ENCODE results near the gene STX1A.
A peak's percentile ranks its signal among the peaks of the same experiment; 100 is the strongest.
"Not testable (repeated sequence)": the region's sequence is repeated elsewhere in the genome, so short reads cannot be mapped to it uniquely, and the experiment has no call there.

STX1A gene

DNA sequence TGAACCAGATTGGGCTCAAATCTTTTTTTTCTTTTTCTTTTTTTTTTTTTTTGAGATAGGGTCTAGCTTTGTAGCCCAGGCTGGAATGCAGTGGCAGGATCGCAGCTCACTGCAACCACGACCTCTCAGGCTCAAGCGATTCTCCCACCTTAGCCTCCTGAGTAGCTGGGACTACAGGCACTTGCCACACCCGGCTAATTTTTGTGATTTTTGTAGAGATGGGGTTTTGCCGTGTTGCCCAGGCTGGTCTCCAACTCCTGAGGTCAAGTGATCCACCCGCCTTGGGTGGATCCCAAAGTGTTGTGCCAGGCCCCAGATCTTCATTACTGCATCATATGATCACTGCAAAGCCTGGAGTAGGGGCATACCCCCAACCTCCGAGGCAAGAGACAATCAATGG is 39.0 kb downstream of the STX1A start:
- no peak for DNase-seq

DNA sequence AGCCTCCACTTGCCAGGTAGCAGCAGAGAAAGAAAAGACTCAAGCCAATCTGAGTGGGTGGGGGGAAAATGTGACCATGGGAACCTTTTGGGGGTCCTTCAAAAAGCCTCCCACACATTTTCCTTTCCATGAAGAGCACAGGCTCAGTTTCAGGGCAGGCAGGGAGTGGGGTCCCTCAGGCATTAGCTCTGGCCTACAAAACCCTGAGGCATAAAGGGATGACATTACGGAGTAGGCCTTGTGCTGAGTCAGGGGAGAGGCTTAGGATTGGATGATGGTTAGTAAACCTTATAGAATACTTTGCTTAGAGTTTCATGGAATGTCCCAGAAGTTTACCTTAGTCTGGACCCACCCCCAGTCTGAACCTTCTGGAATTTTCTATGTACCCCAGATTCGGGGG is 39.8 kb downstream of the STX1A start:
- DNase-seq, result no peak

DNA sequence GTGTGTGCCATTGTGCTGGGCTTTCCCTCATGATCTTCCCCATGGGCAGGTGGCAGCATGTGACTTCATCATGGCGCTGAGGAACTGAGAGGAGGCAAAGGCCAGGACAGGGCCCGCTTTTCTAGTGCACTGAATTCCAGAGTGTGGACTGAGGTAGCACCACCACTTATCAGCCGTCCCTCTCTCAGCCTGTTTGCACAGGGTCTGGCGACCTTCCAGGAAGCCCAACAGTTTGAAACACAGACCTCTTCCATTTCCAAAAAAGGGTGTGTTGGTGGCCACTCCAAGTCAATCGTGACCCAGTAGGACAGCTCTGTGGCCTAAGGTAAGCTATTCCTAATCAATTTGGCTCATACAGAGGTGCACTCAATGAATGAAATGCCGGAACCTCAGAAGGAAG is 40.6 kb downstream of the STX1A start:
- no peak for DNase-seq

DNA sequence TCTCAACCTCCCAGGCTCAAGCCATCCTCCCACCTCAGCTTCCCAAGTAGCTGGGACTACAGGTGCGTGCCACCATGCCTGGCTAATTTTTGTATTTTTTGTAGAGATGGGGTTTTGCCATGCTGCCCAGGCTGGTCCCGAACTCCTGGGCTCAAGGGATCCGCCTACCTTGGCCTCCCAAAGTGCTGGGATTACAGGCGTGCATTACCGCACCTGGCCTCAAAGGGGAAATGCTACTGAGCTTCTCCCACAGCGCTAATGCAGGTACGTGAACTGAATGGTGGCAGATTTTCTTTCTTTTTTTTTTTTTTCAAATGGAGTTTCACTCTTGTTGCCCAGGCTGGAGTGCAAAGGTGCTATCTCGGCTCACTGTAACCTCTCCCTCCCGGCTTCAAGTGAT is 43.4 kb downstream of the STX1A start:
- DNase-seq, result not testable (repeated sequence)

DNA sequence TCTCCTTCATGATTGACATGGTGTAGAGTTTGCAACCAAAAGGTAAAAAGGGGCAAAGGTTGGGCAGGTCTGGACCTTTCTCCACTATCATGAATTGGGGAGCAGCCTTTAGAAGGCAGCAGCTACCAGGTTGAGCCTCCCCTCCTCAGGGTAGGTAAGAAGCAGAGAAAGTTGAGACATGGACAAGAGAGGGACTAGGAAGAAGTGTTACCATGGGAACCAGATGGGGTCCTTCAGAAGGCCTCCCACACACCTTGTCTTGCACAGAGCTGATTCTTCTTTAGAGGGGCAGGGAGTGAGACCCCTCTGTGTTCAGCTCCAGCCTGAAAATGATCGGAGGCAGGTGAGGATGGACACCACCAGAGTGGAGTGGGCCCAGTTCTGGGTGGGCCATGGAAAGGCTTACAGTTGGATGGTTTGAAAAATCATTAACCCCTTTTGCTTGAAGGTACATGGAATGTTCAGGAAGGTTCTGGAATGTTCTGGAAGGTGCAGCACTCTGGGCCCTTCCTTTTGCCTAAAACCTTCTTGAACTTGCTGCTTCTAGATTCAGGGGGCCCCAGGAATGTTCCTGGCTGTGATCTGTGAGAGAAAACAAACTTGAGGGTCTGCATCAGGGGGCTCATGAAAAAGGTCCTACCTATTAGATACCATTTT is 44.9 kb downstream of the STX1A start:
- no peak for DNase-seq

DNA sequence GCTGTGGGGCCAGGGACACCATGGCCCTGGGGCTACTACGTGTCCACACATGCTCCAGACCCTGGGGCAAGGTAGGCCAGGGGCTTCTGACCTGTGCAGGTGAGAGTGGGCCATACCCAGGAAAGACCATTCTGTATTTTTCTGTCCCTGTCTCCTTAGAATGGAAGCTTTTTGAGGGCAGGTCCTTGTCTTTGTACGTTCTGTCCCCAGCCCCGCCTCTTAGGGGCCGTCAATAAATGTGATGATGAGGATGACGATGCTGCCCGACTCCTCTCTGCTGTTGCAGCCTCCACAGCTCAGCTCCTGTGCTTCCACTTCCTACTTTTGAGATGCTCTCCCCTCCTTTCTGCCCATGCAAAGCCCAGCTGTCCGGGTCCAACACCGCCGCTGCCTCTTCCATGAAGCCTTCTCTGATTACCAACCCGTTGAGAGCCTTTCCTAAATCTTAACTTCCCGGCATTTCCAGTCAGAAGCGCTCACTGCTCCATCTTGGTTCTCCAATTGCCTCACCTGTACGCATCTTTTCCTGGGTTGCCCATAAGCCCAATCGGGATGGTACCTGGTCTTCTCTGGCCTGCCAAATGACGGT is 47.5 kb downstream of the STX1A start:
- DNase-seq, result no peak

DNA sequence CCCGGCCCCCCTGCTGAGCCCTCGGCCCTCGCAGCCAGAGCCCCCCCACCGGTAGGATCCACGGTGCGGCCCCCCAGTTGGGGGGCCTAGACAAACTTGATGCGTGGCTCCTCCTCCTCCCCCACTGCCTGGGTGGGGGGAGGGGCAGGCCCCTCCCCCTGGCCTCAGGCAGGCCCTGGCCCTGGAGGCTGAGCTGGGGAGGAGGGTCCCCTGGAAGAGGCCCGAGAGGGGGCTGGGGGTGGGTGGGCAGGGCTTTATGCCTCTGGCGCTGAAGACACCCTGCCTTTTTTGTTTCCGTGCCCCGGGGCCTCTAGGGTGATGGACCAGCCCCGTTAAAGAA is 48.2 kb downstream of the STX1A start:
- DNase-seq, result no peak

DNA sequence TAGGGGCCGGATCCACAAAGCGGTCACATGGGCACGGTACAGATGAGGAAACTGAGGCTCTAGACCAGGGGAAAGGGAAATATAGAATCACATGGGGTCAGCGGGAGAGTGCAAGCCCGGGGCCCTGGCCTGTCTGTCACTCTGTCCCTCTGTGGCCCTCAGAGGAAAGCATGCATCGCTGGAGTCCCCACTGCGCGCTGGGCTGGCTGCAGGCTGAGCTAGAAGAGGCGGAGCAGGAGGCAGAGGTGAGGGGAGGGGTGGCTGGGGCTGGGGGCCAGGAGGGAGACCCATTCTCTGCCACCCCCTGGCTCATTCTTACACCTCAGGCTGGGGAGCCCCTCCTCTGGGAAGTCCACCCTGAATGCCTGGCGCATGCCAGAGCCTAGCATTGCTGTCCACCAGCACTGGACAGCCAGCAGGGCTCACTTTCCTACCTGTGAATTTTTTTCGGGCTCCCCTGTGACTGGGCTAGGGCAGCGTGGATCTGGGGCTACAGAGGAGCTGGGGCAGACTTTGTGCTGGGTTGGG is 49.5 kb downstream of the STX1A start:
- no peak for DNase-seq

DNA sequence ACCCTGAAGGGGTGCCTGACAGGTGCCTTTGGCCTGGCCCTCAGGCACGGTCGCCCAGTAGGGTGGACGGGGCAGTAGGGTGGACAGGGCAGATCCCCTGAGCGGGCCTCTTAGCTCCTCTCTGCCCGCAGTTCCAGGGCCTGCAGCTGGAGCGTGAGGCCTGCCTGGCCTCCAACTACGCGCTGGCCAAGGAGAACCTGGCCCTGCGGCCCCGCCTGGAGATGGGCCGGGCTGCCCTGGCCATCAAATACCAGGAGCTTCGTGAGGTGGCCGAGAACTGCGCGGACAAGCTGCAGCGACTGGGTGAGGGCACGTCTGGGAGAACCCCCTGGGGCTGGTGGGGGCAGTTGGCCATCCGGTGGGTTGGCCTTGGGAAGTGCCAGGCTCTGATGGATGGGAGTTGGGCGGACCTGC is 50.2 kb downstream of the STX1A start:
- no peak for DNase-seq

DNA sequence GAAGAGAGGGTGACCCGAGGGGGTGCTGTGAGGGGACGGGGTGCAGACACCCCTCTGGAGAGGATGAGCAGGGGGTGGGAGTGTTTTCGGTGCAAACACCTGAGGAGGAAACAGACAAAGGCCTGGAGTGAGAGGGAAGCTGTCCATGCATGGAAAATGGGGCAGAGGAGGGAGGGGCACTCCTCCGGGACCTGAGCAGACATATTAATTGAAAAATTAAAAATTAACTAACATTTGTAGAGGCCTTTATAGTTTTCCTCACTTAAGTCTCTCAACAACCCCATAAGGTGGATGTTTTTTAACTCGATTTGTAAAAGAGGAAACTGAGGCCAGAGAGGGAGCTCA is 50.6 kb downstream of the STX1A start:
- DNase-seq, result no peak

DNA sequence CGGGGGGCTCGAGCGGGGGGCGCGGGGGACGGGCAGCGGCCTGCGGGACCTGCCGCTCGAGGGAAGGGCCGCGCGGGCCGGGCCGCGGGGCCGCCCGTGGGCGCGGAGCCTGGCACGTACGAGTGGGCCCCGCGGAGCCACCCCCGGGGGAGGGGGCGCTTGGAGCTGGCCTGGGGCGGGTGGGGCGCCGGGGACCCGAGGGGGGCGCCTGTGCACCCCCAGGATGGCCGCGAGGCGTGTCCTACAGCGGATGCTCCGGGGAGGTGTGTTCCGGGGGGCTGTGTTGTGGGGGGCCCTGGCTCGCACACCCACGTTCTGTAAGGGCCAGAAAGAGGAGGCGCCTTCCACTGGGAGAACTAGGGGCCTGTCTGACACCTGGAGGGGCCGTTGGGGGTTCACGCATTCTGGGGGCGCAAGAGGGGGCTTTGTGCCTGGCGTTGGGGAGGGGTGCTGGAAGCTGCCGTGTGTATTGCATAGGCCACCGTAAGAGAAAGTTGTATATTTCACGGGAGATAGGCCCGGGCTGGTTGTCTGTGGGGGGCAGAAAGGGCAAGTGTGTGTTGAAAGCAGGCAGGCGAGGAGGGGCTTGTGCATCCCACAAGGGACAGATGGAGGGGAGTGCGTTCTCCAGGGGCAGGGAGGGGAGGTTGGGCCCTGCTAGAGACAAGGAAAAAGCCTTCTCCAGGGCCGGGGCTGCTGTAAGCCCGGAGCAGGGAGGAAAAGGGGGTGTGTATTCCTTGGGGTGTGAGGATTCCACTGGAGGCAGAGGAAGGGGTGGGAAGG is 51.2 kb downstream of the STX1A start:
- no peak for DNase-seq

DNA sequence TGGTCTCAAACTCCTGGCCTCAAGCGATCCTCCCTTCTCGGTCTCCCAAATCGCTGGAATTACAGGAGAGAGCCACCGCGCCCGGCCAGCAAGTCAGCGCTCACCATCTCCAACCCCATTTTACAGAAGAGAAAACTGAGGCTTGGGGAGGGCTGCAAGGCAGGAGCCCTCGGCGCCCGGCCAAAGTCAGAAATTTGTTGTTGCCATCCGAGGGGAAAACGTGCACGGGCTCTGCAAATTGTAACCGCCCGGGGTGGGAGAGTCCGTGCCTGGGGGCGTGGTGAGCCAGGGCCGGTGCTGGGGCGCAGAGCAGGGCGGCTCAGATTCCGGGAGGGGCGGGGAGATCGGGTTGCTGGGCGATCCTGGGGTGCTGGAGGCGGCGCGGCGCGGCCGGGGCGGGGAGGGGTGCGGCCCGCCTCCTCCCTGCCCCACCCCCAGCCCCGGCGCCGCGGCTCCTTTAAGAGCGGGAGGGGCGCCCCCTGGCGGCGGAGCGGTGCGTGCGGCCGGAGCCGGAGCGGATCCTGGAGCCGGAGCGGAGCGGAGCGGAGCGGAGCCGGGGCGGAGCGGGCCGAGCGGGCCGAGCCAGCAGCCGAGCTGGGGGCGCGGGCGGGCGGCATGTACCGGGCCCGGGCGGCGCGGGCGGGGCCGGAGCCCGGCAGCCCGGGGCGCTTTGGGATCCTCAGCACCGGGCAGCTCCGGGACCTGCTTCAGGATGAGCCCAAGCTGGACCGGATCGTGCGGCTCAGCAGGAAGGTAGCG is 51.9 kb downstream of the STX1A start, which contains the start of gene VPS37D:
VPS37D (plus strand) TSS at position 488 of the 759 bp plus-strand sequence; CDS start at position 616, 128 bp downstream.
- peak; percentile 84 for DNase-seq

DNA sequence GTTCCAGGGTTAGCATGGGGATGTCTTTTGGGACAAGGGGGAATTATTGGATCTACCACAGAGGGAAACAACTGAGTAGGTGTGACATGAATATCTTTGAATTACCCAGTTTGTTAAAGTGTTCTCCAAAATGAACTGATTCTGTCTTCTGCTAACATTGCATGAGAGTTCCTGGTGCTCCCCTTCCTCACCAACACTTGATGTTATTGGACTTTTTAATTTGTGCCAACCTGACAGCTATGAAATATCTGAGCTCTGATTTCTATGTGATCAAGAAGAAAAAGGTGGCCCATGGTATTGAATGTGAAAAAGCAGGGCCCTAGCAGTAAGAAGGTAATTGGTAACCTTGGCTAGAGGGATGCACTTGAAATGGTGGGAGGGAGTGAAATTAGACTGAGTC is 56.4 kb downstream of the STX1A start:
- no peak for DNase-seq

DNA sequence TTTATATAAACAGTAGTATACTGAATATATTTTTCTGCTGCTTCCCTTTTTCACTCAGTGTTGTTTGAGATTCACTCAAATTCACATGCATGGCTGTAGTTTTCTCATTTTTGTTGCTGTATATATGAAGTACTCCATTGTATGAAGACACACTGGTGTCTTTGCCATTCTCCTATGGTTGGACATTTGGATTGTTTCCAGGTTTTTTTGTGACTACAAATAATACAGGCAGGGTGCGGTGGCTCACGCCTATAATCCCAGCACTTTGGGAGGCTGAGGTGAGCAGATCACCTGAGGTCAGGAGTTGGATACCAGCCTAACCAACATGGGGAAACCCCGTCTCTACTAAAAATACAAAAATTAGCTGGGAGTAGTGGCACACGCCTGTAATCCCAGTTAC is 58.9 kb downstream of the STX1A start:
- not testable (repeated sequence) for DNase-seq

DNA sequence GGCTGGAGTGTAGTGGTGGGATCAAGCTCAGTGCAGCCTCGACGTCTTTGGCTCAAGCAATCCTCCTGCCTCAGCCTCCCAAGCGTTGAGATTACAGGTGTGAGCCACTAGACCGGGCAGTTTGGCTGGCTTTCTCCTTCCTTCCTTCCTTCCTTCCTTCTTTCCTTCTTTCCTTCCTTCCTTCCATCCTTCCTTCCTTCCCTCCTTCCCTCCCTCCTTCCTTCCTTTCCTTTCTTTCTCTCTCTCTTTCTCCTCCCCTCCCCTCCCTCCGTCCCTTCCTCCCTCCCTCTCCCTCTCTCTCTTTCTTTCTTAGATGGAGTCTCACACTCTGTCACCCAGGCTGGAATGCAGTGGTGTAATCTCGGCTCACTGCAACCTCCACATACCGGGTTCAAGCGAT is 59.5 kb downstream of the STX1A start:
- no peak for DNase-seq

DNA sequence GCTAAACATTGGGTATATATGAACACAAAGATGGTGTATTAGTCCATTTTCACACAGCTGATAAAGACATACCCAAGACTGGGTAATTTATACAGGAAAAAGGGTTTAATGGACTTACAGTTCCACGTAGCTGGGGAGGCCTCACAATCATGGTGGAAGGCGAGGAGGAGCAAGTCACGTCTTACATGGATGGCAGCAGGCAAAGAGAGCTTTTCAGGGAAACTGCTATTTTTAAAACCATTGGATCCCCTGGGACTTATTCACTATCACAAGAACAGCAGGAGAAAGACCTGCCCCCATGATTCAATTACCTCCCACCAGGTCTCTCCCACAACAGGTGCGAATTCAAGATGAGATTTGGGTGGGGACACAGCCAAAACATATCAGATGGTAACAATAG is 64.2 kb downstream of the STX1A start:
- not testable (repeated sequence) for DNase-seq

DNA sequence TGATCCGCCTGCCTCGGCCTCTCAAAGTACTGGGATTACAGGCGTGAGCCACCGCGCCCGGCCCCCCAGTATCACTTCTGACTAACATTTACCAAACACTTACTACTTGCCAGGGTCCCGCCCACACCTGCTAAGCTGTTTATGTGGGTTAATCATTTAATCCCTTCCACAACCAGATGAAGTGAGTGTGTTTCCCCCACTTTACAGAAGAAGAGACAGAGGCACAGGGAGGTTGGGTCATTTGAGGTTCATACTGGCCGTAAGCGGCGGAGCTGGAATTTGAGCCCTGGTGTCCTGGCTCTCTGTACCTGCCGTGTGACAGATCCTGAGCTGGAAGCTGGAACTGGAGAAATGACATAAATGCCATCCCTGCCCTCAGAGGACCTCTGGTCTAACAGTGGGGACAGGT is 66.9 kb downstream of the STX1A start:
- no peak for DNase-seq

DNA sequence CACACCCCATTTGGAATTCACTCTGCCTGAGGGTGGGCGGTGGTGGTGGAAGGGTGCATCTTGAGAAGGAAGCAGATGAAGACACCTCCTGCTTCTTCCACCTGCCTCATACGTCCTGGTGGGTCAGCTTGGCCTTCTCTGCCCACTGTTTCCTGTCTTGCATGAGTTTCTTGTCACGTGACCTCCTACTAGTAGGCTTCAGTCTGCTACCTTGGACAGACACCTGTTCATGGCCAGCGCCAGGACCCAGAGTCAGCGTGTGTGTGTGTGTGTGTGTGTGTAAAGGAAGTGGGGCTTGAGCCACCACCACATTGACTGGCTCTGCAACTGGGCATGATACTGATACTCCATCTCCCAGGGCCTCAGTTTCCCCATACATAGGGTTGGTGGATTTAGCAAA is 68.9 kb downstream of the STX1A start:
- DNase-seq, result no peak

DNA sequence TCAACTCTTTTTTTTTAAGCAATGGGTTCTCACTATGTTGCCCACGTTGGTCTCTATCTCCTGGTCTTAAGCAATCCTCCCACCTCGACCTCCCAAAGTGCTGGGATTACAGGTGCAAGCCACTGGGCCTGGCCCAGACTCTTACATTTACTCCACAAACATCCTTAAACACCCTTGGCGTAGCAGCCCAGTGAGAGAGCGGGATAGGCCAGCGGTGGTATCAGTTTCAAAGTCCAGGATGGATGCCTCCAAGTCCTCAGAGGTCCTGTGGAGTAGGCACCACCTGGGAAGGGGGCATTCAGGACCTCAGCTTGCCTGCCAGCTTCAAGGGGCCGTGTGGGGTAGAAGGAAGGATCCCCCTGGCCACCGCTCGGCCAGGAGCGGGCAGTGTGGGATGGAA is 69.9 kb downstream of the STX1A start:
- no peak for DNase-seq

All from NCI-H774 (cell line).